WTC11 (cell line): ENCODE measurements around the gene CLCF1. TPM values are rescaled to one million over a fixed set of nuclear protein-coding genes. Genes with fewer than 3 reads are reported as not detected.

Source experiments
- ATAC-seq: fragments of 200-7000 bp; cut with Tn5 transposase; 2 replicates; pipeline ENCODE4 v1.10.0; 2021; ENCODE audit warnings: mild to moderate bottlenecking, moderate library complexity
- CTCF ChIA-PET: fragments of 300-600 bp; sonication (Branson Sonifier 250); formaldehyde crosslinking; loops from one replicate; lab custom pipeline; 2021; ENCODE audit warnings: antibody characterized with exemption; lab: Charles Lee
- POLR2A ChIA-PET: fragments of 350-600 bp; sonication (Branson Sonifier 250); formaldehyde crosslinking; loops from one replicate; lab custom pipeline; 2021; ENCODE audit warnings: antibody characterized with exemption; lab: Charles Lee
- DNase-seq: peaks from one replicate; pipeline ENCODE4 v3.0.0; 2021; ENCODE audit warnings: low spot score
- H3K27ac Mint-ChIP-seq: 2 replicates; pipeline ENCODE4 v1.8.0; 2021; ENCODE audit warnings: mixed read lengths
- H3K27me3 Mint-ChIP-seq: 2 replicates; pipeline ENCODE4 v1.8.0; 2021; ENCODE audit warnings: low read depth, mild to moderate bottlenecking, moderate library complexity, mixed read lengths
- H3K36me3 Mint-ChIP-seq: 2 replicates; pipeline ENCODE4 v1.8.0; 2021; ENCODE audit warnings: mixed read lengths
- H3K4me1 Mint-ChIP-seq: 2 replicates; pipeline ENCODE4 v1.8.0; 2022; ENCODE audit warnings: mixed read lengths
- H3K4me3 Mint-ChIP-seq: 2 replicates; pipeline ENCODE4 v1.8.0; 2021; ENCODE audit warnings: mild to moderate bottlenecking, moderate library complexity, mixed read lengths
- H3K9me3 Mint-ChIP-seq: 2 replicates; pipeline ENCODE4 v1.8.0; 2021; ENCODE audit warnings: mixed read lengths
- AFF4 ChIP-seq: sonication (generic); formaldehyde crosslinking; IDR thresholded peaks from 2 replicates; pipeline ENCODE4 v1.8.1; 2023; ENCODE audit warnings: mild to moderate bottlenecking, missing genetic modification reagents, borderline replicate concordance
- AR ChIP-seq: fragments of 250-450 bp; sonication (Bioruptor Pico); IDR thresholded peaks from 2 replicates; pipeline ENCODE4 v1.9.0; 2021; ENCODE audit warnings: mild to moderate bottlenecking
- ATF6 ChIP-seq: sonication (generic); formaldehyde crosslinking; IDR thresholded peaks from 2 replicates; pipeline ENCODE4 v1.8.1; 2023; ENCODE audit warnings: mild to moderate bottlenecking, missing genetic modification reagents
- ELF4 ChIP-seq: sonication (generic); formaldehyde crosslinking; IDR thresholded peaks from 2 replicates; pipeline ENCODE4 v1.8.1; 2022; ENCODE audit warnings: low read depth, mild to moderate bottlenecking, moderate library complexity, missing genetic modification reagents
- EMX1 ChIP-seq: fragments of 250-450 bp; sonication (Bioruptor Pico); IDR thresholded peaks from 2 replicates; pipeline ENCODE4 v1.8.0; 2021; ENCODE audit warnings: mild to moderate bottlenecking
- JAZF1 ChIP-seq: fragments of 250-450 bp; sonication (Bioruptor Pico); IDR thresholded peaks from 2 replicates; pipeline ENCODE4 v1.9.0; 2021; ENCODE audit warnings: moderate library complexity, mild to moderate bottlenecking, inconsistent platforms
- NFATC4 ChIP-seq: fragments of 250-450 bp; sonication (Bioruptor Pico); IDR thresholded peaks from 2 replicates; pipeline ENCODE4 v1.9.0; 2021; ENCODE audit warnings: mild to moderate bottlenecking
- NFE2L1 ChIP-seq: sonication (generic); formaldehyde crosslinking; IDR thresholded peaks from 2 replicates; pipeline ENCODE4 v1.8.1; 2023; ENCODE audit warnings: missing genetic modification reagents
- OVOL2 ChIP-seq: fragments of 250-450 bp; sonication (Bioruptor Pico); IDR thresholded peaks from 2 replicates; pipeline ENCODE4 v1.9.0; 2021; ENCODE audit warnings: mild to moderate bottlenecking, borderline replicate concordance
- PRRX2 ChIP-seq: fragments of 250-450 bp; sonication (Bioruptor Pico); IDR thresholded peaks from 2 replicates; pipeline ENCODE4 v1.8.0; 2021; ENCODE audit warnings: mild to moderate bottlenecking
- RELA ChIP-seq: sonication (generic); formaldehyde crosslinking; IDR thresholded peaks from 2 replicates; pipeline ENCODE4 v1.8.1; 2022; ENCODE audit warnings: missing genetic modification reagents, mild to moderate bottlenecking, borderline replicate concordance
- SOX15 ChIP-seq: fragments of 250-450 bp; sonication (Bioruptor Pico); IDR thresholded peaks from 2 replicates; pipeline ENCODE4 v1.9.0; 2021; ENCODE audit warnings: mild to moderate bottlenecking
- TEAD1 ChIP-seq: sonication (generic); formaldehyde crosslinking; IDR thresholded peaks from 2 replicates; pipeline ENCODE4 v1.8.0; 2022; ENCODE audit warnings: mild to moderate bottlenecking, missing genetic modification reagents
- ZNF121 ChIP-seq: sonication (generic); formaldehyde crosslinking; IDR thresholded peaks from 2 replicates; pipeline ENCODE4 v1.8.0; 2023; ENCODE audit warnings: missing genetic modification reagents
- ZNF219 ChIP-seq: sonication (generic); formaldehyde crosslinking; IDR thresholded peaks from 2 replicates; pipeline ENCODE4 v1.8.0; 2023; ENCODE audit warnings: missing genetic modification reagents, mild to moderate bottlenecking, borderline replicate concordance
- total RNA-seq: library from RNA; stranded (reverse); gene quantifications from 3 replicates; pipeline ENCODE4 v1.2.3, GENCODE V29; 2021

Gene CLCF1
- total RNA-seq, 1 experiment from 2014 or later = 0.92 TPM

- no peak for TF ChIP-seq ZNF219 (CRISPR knock-in tag)
- TF ChIP-seq JAZF1 (CRISPR knock-in tag) = no peak
- no peak for TF ChIP-seq RELA (CRISPR knock-in tag)
- TF ChIP-seq ELF4 = no peak
These were observed 2.1 kb upstream of the CLCF1 start (continued) for GRCh38 chr11:67375320-67376055.

- ChIA-PET POLR2A (interaction anchor here (0.6 to 1.3 kb wide), 6 partner anchors 8 to 164 kb away, joined by 3 to 6 read pairs (median 4); partner anchors contain the start of genes POLD4, PPP1CA and RAD9A), CTCF (interaction anchor here (0.6 to 25.7 kb wide), 24 partner anchors 6 to 188 kb away, joined by 3 to 842 read pairs (median 4); partner anchors contain the start of genes PITPNM1, POLD4, PPP1CA and RAD9A)
- Mint-ChIP-seq H3K9me3 (no peaks in the 10 kb centered on the region), H3K4me1 (peaks cover 45% of the 10 kb centered on the region), H3K4me3 (peak overlapping the region; percentile 88), H3K36me3 (no peaks in the 10 kb centered on the region), H3K27me3 (peaks cover 77% of the 10 kb centered on the region), H3K27ac (no peak overlapping the region)
- TF ChIP-seq OVOL2 (CRISPR knock-in tag) = no peak
- no peak for TF ChIP-seq ATF6 (CRISPR knock-in tag)
- TF ChIP-seq AFF4 (CRISPR knock-in tag) = no peak
- TF ChIP-seq AR (CRISPR knock-in tag) = no peak
- TF ChIP-seq ELF4 = no peak
- TF ChIP-seq SOX15 = no peak
- no peak for TF ChIP-seq PRRX2 (CRISPR knock-in tag)
- TF ChIP-seq EMX1 (CRISPR knock-in tag) = no peak
- no peak for TF ChIP-seq JAZF1 (CRISPR knock-in tag)
- no peak for TF ChIP-seq NFE2L1
- no peak for TF ChIP-seq NFATC4
- no peak for TF ChIP-seq TEAD1 (CRISPR knock-in tag)
- no peak for TF ChIP-seq ZNF121
- ATAC-seq (no peak), DNase-seq (no peak)
These were observed 1.3 kb upstream of the CLCF1 start for GRCh38 chr11:67374571-67375281.
